Gastroesophageal sphincter (tissue), 3 donors: ENCODE data around the gene PAPPA2.

Source experiments
- CTCF ChIP-seq, 4 experiments: fragments of 200-600 bp in 2 of 4; fragments of 450-650 bp in 2 of 4; sonication (generic) in 1 of 4; IDR thresholded peaks; one replicate each; pipeline ENCODE4 v1.5.1; 2017 to 2019; ENCODE audit warnings: antibody characterized with exemption in 4 of 4, mild to moderate bottlenecking in 2 of 4, moderate library complexity in 2 of 4
- EP300 ChIP-seq: sonication (generic); formaldehyde crosslinking; IDR thresholded peaks from one replicate; pipeline ENCODE4 v1.6.1; 2017; ENCODE audit warnings: antibody characterized with exemption, mild to moderate bottlenecking
- POLR2A ChIP-seq, 2 donors: fragments of 450-650 bp; IDR thresholded peaks; one replicate each; pipeline ENCODE4 v1.6.1; 2017; ENCODE audit warnings: antibody characterized with exemption in 2 of 2, mild to moderate bottlenecking in 2 of 2, moderate library complexity in 1 of 2
- POLR2AphosphoS5 ChIP-seq: sonication (generic); formaldehyde crosslinking; IDR thresholded peaks from one replicate; pipeline ENCODE4 v1.6.1; 2017; ENCODE audit warnings: antibody characterized with exemption

- no peak for TF ChIP-seq CTCF (IDR thresholded peaks at IDR 0.05)
- TF ChIP-seq POLR2A (IDR thresholded peaks at IDR 0.05), result no peak
- TF ChIP-seq EP300, result no peak
- no peak for TF ChIP-seq POLR2AphosphoS5
These were observed 26.7 kb upstream of the PAPPA2 start for GRCh38 chr1:176436251-176436650.
